ENCODE measurements around the gene LRRC8B. TPM values are rescaled to one million over a fixed set of nuclear protein-coding genes. Genes with fewer than 3 reads are reported as not detected.

Gene LRRC8B
- total and polyA plus RNA-seq, 9 of the 15 experiments (the other 6 are each of a cell fraction or from before 2014, with no cell fraction given): 4.3 to 43.7 (median 14.4) TPM

DNA sequence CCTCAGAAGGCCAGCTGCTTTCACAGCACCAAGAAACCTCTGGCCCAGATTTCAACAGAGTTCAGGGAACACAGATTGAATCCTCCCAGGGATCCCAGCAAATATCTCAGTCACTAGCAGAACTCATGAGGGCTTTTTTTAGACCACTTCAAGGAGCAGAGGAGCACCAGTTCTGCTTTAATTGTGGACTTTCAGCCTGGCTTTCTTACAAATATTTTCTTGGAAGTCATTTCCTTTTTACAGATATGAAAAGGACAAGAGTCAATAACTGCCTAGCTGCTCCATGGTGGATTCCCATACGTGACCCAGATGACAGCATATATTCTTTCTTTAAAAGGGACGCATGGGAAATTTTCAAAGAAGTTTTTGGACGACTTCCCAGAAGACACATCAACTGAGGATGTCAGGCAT is 6.4 kb upstream of the LRRC8B start (continued):
- TF ChIP-seq PATZ1 (CRISPR knock-in tag; IDR thresholded peaks at IDR 0.05; ENCODE audit: borderline replicate concordance): no peak
- TF ChIP-seq MXD1 (CRISPR knock-in tag; IDR thresholded peaks at IDR 0.05; ENCODE audit: borderline replicate concordance, poor library complexity, severe bottlenecking): no peak
- TF ChIP-seq ZFP30 (CRISPR knock-in tag; IDR thresholded peaks at IDR 0.05; ENCODE audit: borderline replicate concordance): no peak
- TF ChIP-seq ZNF445 (CRISPR knock-in tag; IDR thresholded peaks at IDR 0.05; ENCODE audit: low read depth): no peak
- TF ChIP-seq ZNF436 (CRISPR knock-in tag; IDR thresholded peaks at IDR 0.05): no peak
- no peak for TF ChIP-seq BDP1 (IDR thresholded peaks at IDR 0.05; ENCODE audit: insufficient read depth, insufficient read length)
- no peak for TF ChIP-seq ZNF695 (CRISPR knock-in tag; IDR thresholded peaks at IDR 0.05)

- no peaks in the 10 kb centered on the region for H4K20me1 ChIP-seq (replicated peaks; ENCODE audit: control insufficient read depth, insufficient read depth, low read length)
- in situ Hi-C loops (cut with MboI): loop anchor here (5.0 kb wide), 1 partner anchor 77 kb away; no protein-coding TSS in a partner anchor
- H3K9ac ChIP-seq (ENCODE audit: insufficient read depth in 1 of 2, low read depth in 2 of 2, low read length in 2 of 2): no peak overlapping the region
- no peak overlapping the region for H2AFZ ChIP-seq (ENCODE audit: low read depth, low read length)
- 89% methylated on average over 1 of the region's 1 CpG for WGBS (ENCODE audit: insufficient coverage, low coverage, missing lambda C conversion rate)
- H3K4me2 ChIP-seq (ENCODE audit: insufficient read depth, low read length): no peak overlapping the region
- H3K79me2 ChIP-seq (ENCODE audit: control insufficient read depth, insufficient read depth, low read length): peaks cover 10% of the 10 kb centered on the region
- no peak overlapping the region for H3K27ac ChIP-seq (ENCODE audit: extremely low read depth, low read depth, low read length)
- BruUV-seq (replicated peaks): no TSS peak
- no peaks in the 10 kb centered on the region for H3K9me1 ChIP-seq (ENCODE audit: control insufficient read depth, insufficient read depth, low read length)
- ChIA-PET POLR2A (interaction anchor here (1.2 kb wide), 1 partner anchor 79 kb away, joined by 4 read pairs; no protein-coding TSS in a partner anchor), CTCF (ENCODE audit: low intra/inter-chr PET ratio) (interaction anchor here (1.1 to 1.2 kb wide), 2 partner anchors 8 to 80 kb away, joined by 3 to 5 read pairs; no protein-coding TSS in a partner anchor)
- no peaks in the 10 kb centered on the region for H3K36me3 ChIP-seq (ENCODE audit: control insufficient read depth, insufficient read depth, low read length)
- H3K27me3 ChIP-seq (ENCODE audit: control insufficient read depth in 2 of 2, insufficient read depth in 2 of 2, low read length in 2 of 2): no peaks in the 10 kb centered on the region
- peaks cover 8 to 19% of the 10 kb centered on the region in 2 experiments for H3K4me1 ChIP-seq (replicated peaks in 1 of 2; ENCODE audit: control insufficient read depth in 2 of 2, insufficient read depth in 2 of 2, low read length in 2 of 2)
- H3K9me3 ChIP-seq (replicated peaks; ENCODE audit: control insufficient read depth, insufficient read depth, low read depth, low read length): no peaks in the 10 kb centered on the region; the same call in 1 of the 2 replicates
- DNase-seq (ENCODE audit: extremely low read depth in 1 of 4, low spot score in 3 of 4) (peak; percentile 51 to 65 (median 57)), FAIRE-seq (peak; percentile 55), ATAC-seq (peak; percentile 60)
- intact Hi-C loops (cut with micrococcal nuclease): loop anchor here (1.0 to 10.0 kb wide), 3 partner anchors 31 to 475 kb away; partner anchors contain the start of gene ZNF326
- no peak overlapping the region for H3K4me3 ChIP-seq
- TF ChIP-seq XRCC3 (IDR thresholded peaks at IDR 0.05) (no peak), CTCF (IDR thresholded peaks at IDR 0.05 in 2 of 3, conservative IDR thresholded peaks at IDR 0.05 in 1 of 3; ENCODE audit: insufficient read depth in 2 of 3, low read depth in 1 of 3, low read length in 3 of 3) (peak; percentile 71 to 84 (median 73)), SMAD4 (CRISPR knock-in tag; conservative IDR thresholded peaks at IDR 0.05) (no peak), ELF1 (tag; IDR thresholded peaks at IDR 0.05) (no peak)
- TF ChIP-seq, protein P1, sequence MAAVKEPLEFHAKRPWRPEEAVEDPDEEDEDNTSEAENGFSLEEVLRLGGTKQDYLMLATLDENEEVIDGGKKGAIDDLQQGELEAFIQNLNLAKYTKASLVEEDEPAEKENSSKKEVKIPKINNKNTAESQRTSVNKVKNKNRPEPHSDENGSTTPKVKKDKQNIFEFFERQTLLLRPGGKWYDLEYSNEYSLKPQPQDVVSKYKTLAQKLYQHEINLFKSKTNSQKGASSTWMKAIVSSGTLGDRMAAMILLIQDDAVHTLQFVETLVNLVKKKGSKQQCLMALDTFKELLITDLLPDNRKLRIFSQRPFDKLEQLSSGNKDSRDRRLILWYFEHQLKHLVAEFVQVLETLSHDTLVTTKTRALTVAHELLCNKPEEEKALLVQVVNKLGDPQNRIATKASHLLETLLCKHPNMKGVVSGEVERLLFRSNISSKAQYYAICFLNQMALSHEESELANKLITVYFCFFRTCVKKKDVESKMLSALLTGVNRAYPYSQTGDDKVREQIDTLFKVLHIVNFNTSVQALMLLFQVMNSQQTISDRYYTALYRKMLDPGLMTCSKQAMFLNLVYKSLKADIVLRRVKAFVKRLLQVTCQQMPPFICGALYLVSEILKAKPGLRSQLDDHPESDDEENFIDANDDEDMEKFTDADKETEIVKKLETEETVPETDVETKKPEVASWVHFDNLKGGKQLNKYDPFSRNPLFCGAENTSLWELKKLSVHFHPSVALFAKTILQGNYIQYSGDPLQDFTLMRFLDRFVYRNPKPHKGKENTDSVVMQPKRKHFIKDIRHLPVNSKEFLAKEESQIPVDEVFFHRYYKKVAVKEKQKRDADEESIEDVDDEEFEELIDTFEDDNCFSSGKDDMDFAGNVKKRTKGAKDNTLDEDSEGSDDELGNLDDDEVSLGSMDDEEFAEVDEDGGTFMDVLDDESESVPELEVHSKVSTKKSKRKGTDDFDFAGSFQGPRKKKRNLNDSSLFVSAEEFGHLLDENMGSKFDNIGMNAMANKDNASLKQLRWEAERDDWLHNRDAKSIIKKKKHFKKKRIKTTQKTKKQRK (IDR thresholded peaks at IDR 0.05; ENCODE audit: borderline replicate concordance, low read depth, low read length): no peak
Measured at GRCh38 chr1:89519779-89520358, 4.8 kb upstream of the LRRC8B start.
